ENCODE measurements around the gene TRIM5.

Gene TRIM5

DNA sequence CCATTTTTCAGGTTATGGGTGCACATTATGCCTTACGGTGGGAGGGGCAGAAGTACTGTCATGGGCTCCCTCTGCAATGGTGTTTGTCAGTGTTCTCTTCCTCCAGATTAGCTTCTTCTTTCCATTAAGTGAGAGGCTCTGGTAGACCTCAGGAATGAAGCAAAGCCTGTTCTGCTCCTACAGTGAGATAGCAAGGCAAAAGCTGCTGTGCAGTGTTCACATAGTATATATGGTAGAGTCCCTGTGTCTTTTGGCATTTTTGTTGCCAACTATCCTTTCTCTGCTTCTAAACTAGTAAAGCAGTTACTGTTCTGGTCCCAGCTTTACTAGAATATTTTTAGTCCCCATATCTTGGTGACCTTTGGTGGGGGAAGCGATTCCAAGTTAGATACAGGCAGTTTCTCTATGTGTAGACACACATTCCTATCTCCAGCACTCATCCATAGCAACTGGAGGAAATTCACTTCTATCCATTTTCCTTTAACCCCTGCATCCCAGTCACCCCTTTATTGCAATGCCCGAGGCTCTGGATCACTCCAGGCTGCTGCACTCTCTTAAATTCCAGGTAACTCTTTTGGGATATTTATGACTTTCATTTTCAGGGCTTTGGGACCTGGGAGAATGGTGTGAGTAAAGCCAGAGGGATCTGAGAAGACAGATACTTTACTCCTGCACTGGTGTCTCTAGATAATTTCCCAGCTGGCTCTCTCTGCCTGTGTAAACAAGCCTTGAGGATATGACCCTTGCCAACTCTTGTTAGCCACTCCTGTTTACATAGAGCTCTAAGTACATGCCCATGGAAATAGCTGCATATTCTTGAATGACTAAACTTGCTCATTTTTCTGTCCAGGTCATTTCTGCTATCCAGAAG lies 64.0 kb downstream of the TRIM5 start:
- Mint-ChIP-seq H3K27me3 (no peaks in the 10 kb centered on the region), H3K4me3 (no peak overlapping the region), H3K9me3 (no peaks in the 10 kb centered on the region), H3K27ac (no peak overlapping the region), H3K4me1 (peaks cover 22% of the 10 kb centered on the region), H3K36me3 (no peaks in the 10 kb centered on the region)

DNA sequence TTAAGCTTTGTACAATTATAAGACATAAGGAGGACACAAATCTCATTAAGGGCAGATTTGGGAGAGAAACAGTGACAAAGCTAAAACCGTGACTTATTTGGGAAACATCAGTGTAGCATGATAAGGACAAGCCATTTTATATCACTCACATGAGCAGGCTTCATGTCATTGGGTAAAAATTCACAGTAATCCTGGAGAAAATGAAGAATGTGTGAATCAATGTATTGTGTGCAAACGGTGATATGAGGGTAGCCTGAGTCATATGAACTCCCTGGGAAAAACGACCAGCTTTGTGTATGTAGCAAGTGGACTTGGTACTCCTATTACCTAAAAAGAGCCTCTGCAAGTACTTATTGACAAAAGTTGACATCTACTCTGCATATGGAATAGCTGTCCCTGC lies 66.1 kb downstream of the TRIM5 start:
- no peaks in the 10 kb centered on the region for H3K9me3 Mint-ChIP-seq
- peaks cover 3% of the 10 kb centered on the region for H3K4me1 Mint-ChIP-seq
- H3K27ac Mint-ChIP-seq: no peak overlapping the region
- H3K4me3 Mint-ChIP-seq: no peak overlapping the region
- H3K36me3 Mint-ChIP-seq: no peaks in the 10 kb centered on the region
- H3K27me3 Mint-ChIP-seq: no peaks in the 10 kb centered on the region
